ENCODE measurements around the gene MYBPH.

Gene MYBPH

GRCh38 chr1:203207751-203208150 lies 32.1 kb upstream of the MYBPH start:
- Histone ChIP-seq H3K27me3 (ENCODE audit: low read depth, low read length) (peaks cover 48% of the 10 kb centered on the region), H3K4me1 (ENCODE audit: low read length) (no peaks in the 10 kb centered on the region), H3K9me3 (ENCODE audit: insufficient read depth, low read length) (no peaks in the 10 kb centered on the region), H3K79me2 (ENCODE audit: low read length) (no peaks in the 10 kb centered on the region), H4K20me1 (ENCODE audit: insufficient read depth, low read length) (no peaks in the 10 kb centered on the region), H3K4me2 (ENCODE audit: low read length) (no peak overlapping the region), H3K9ac (ENCODE audit: low read length) (no peak overlapping the region), H3K4me3 (ENCODE audit: low read length) (no peak overlapping the region), H2AFZ (ENCODE audit: low read depth, low read length) (no peak overlapping the region), H3K36me3 (replicated peaks; ENCODE audit: low read depth, low read length) (no peaks in the 10 kb centered on the region), H3K27ac (ENCODE audit: low read length) (no peak overlapping the region)
- TF ChIP-seq EZH2phosphoT487 (IDR thresholded peaks at IDR 0.05; ENCODE audit: low read depth): no peak
- TF ChIP-seq, protein P1, sequence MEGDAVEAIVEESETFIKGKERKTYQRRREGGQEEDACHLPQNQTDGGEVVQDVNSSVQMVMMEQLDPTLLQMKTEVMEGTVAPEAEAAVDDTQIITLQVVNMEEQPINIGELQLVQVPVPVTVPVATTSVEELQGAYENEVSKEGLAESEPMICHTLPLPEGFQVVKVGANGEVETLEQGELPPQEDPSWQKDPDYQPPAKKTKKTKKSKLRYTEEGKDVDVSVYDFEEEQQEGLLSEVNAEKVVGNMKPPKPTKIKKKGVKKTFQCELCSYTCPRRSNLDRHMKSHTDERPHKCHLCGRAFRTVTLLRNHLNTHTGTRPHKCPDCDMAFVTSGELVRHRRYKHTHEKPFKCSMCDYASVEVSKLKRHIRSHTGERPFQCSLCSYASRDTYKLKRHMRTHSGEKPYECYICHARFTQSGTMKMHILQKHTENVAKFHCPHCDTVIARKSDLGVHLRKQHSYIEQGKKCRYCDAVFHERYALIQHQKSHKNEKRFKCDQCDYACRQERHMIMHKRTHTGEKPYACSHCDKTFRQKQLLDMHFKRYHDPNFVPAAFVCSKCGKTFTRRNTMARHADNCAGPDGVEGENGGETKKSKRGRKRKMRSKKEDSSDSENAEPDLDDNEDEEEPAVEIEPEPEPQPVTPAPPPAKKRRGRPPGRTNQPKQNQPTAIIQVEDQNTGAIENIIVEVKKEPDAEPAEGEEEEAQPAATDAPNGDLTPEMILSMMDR (IDR thresholded peaks at IDR 0.05; ENCODE audit: low read depth, low read length): no peak

DNA sequence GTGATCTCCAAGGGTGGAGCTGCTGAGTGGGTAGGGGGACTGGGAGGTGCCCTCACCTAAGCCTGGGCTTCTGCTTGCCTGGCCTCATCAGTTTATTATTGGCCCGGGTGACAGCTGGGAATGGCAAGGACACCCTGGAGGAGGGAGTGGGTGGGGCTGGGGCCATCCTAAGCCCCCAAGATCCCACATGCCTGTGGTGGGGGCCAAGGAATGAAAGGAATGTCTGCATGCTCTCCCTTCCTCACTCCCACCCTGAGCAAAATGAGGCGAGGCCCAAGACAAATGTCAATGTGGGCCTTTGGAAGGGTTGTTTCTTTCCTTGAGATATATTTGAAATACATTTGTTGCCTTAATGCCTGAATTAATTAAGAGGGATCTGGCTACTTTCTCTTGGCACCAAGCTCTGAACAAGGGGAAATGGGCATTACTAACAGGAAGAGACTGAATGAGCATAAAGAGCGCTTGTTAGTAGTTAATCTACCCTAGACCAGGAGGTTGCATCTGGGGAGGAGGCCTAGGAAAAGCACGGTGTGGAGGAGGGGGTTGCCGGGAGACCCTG lies 30.6 kb upstream of the MYBPH start:
- Histone ChIP-seq H4K20me1 (ENCODE audit: insufficient read depth, low read length) (no peaks in the 10 kb centered on the region), H3K4me2 (ENCODE audit: low read length) (no peak overlapping the region), H3K4me3 (ENCODE audit: low read length) (no peak overlapping the region), H3K27me3 (ENCODE audit: low read depth, low read length) (peaks cover 60% of the 10 kb centered on the region), H3K36me3 (replicated peaks; ENCODE audit: low read depth, low read length) (no peaks in the 10 kb centered on the region), H3K9me3 (ENCODE audit: insufficient read depth, low read length) (no peaks in the 10 kb centered on the region), H3K4me1 (ENCODE audit: low read length) (no peaks in the 10 kb centered on the region), H3K27ac (ENCODE audit: low read length) (no peak overlapping the region), H2AFZ (ENCODE audit: low read depth, low read length) (no peak overlapping the region), H3K79me2 (ENCODE audit: low read length) (no peaks in the 10 kb centered on the region), H3K9ac (ENCODE audit: low read length) (no peak overlapping the region)
- TF ChIP-seq EZH2phosphoT487 (IDR thresholded peaks at IDR 0.05; ENCODE audit: low read depth): no peak
- TF ChIP-seq, protein P1 (IDR thresholded peaks at IDR 0.05; ENCODE audit: low read depth, low read length): no peak

GRCh38 chr1:203204756-203205155 lies 29.1 kb upstream of the MYBPH start:
- no peak overlapping the region for H2AFZ ChIP-seq (ENCODE audit: low read depth, low read length)
- no peak overlapping the region for H3K4me2 ChIP-seq (ENCODE audit: low read length)
- H3K27ac ChIP-seq (ENCODE audit: low read length): no peak overlapping the region
- no peaks in the 10 kb centered on the region for H3K36me3 ChIP-seq (replicated peaks; ENCODE audit: low read depth, low read length)
- peaks cover 69% of the 10 kb centered on the region for H3K27me3 ChIP-seq (ENCODE audit: low read depth, low read length)
- H3K4me3 ChIP-seq (ENCODE audit: low read length): no peak overlapping the region
- H3K9ac ChIP-seq (ENCODE audit: low read length): no peak overlapping the region
- H3K9me3 ChIP-seq (ENCODE audit: insufficient read depth, low read length): no peaks in the 10 kb centered on the region
- H3K79me2 ChIP-seq (ENCODE audit: low read length): no peaks in the 10 kb centered on the region
- TF ChIP-seq EZH2phosphoT487 (IDR thresholded peaks at IDR 0.05; ENCODE audit: low read depth): no peak
- TF ChIP-seq, protein P1 (IDR thresholded peaks at IDR 0.05; ENCODE audit: low read depth, low read length): no peak
- no peaks in the 10 kb centered on the region for H4K20me1 ChIP-seq (ENCODE audit: insufficient read depth, low read length)
- no peaks in the 10 kb centered on the region for H3K4me1 ChIP-seq (ENCODE audit: low read length)

- TF ChIP-seq, protein P1 (IDR thresholded peaks at IDR 0.05; ENCODE audit: low read depth, low read length): no peak
- no peak for TF ChIP-seq EZH2phosphoT487 (IDR thresholded peaks at IDR 0.05; ENCODE audit: low read depth)
- H3K4me1 ChIP-seq (ENCODE audit: low read length): no peaks in the 10 kb centered on the region
- no peaks in the 10 kb centered on the region for H4K20me1 ChIP-seq (ENCODE audit: insufficient read depth, low read length)
- no peaks in the 10 kb centered on the region for H3K79me2 ChIP-seq (ENCODE audit: low read length)
- no peaks in the 10 kb centered on the region for H3K9me3 ChIP-seq (ENCODE audit: insufficient read depth, low read length)
- H3K9ac ChIP-seq (ENCODE audit: low read length): no peak overlapping the region
- peaks cover 68% of the 10 kb centered on the region for H3K27me3 ChIP-seq (ENCODE audit: low read depth, low read length)
- no peak overlapping the region for H3K4me2 ChIP-seq (ENCODE audit: low read length)
- no peak overlapping the region for H3K27ac ChIP-seq (ENCODE audit: low read length)
- no peak overlapping the region for H3K4me3 ChIP-seq (ENCODE audit: low read length)
- H2AFZ ChIP-seq (ENCODE audit: low read depth, low read length): no peak overlapping the region
- no peaks in the 10 kb centered on the region for H3K36me3 ChIP-seq (replicated peaks; ENCODE audit: low read depth, low read length)
These were observed 27.0 kb upstream of the MYBPH start for GRCh38 chr1:203202431-203203245.
